GM12878 (cell line): ENCODE data around the gene LTBP2. TPM values are rescaled to one million over a fixed set of nuclear protein-coding genes. Genes with fewer than 3 reads are reported as not detected.

Experiments used
- ATAC-seq: fragments of 200-7000 bp; cut with Tn5 transposase; 3 replicates; pipeline ENCODE4 v1.9.1; 2020; ENCODE audit warnings: mild to moderate bottlenecking, moderate library complexity
- BruUV-seq: library from RNA; stranded (reverse); fragments of 400-500 nt; replicated peaks from 2 replicates; lab custom pipeline; 2021; lab: Mats Ljungman, UMichigan
- CTCF ChIA-PET: fragments of 300-600 bp; sonication (Branson Sonifier 250); formaldehyde crosslinking; extraction: SDS; loops from one replicate; lab custom pipeline; 2021; ENCODE audit warnings: inconsistent platforms; lab: Yijun Ruan, JAX
- POLR2A ChIA-PET: fragments of 350-600 bp; formaldehyde crosslinking; extraction: SDS; loops from one replicate; lab custom pipeline; 2021; ENCODE audit warnings: inconsistent platforms; lab: Charles Lee
- RAD21 ChIA-PET: fragments of 300-600 bp; sonication (Branson Sonifier 250); formaldehyde crosslinking; loops from one replicate; lab custom pipeline; 2023; ENCODE audit warnings: antibody characterized with exemption; ENCODE audit not compliant: unreplicated experiment; lab: Charles Lee
- SMC1A ChIA-PET: fragments of 300-600 bp; sonication (Branson Sonifier 250); formaldehyde crosslinking; loops from one replicate; lab custom pipeline; 2023; ENCODE audit not compliant: unreplicated experiment, uncharacterized antibody; lab: Charles Lee
- DNase-seq: peaks from one replicate; pipeline ENCODE4 v3.0.0-alpha.2; 2011; ENCODE audit warnings: low read depth, low spot score
- FAIRE-seq: peaks from 3 replicates; lab custom pipeline; 2011; peaks lifted over from hg19 to GRCh38; lab: Jason Lieb, UNC
- H2AFZ ChIP-seq: 2 replicates; pipeline ENCODE4 v1.6.0; 2011; ENCODE audit warnings: low read depth, low read length, control low read depth; ENCODE audit not compliant: control insufficient read depth
- H3K27ac ChIP-seq: 2 replicates; pipeline ENCODE4 v1.5.1; 2011; ENCODE audit warnings: control low read depth; ENCODE audit not compliant: control insufficient read depth, insufficient read depth
- H3K27me3 ChIP-seq, 2 experiments: replicated peaks in 1 of 2; 2 replicates each; pipeline versions ENCODE4 v1.6.0 to v1.6.1; 2011; ENCODE audit warnings: low read length in 1 of 2; ENCODE audit not compliant: control insufficient read depth in 2 of 2, insufficient read depth in 2 of 2
- H3K36me3 ChIP-seq, 2 experiments: 2 replicates each; pipeline ENCODE4 v1.5.1; 2011; ENCODE audit warnings: low read length in 1 of 2; ENCODE audit not compliant: control insufficient read depth in 2 of 2, insufficient read depth in 2 of 2
- H3K4me1 ChIP-seq: 2 replicates; pipeline ENCODE4 v1.6.1; 2011; ENCODE audit warnings: mild to moderate bottlenecking, low read length, moderate library complexity, mixed read lengths; ENCODE audit not compliant: control insufficient read depth, insufficient read depth
- H3K4me2 ChIP-seq: 2 replicates; pipeline ENCODE4 v1.6.0; 2011; ENCODE audit warnings: control low read depth; ENCODE audit not compliant: control insufficient read depth, insufficient read depth
- H3K4me3 ChIP-seq: fragments of 200-600 bp; sonication (generic); 2 replicates; pipeline ENCODE4 v1.5.1; 2016
- H3K79me2 ChIP-seq: 2 replicates; pipeline ENCODE4 v1.6.0; 2011; ENCODE audit warnings: low read length; ENCODE audit not compliant: control insufficient read depth, insufficient read depth
- H3K9ac ChIP-seq: 2 replicates; pipeline ENCODE4 v1.8.0; 2011; ENCODE audit warnings: low read length, control low read depth, mixed read lengths; ENCODE audit not compliant: control insufficient read depth, insufficient read depth
- H3K9me3 ChIP-seq: replicated peaks from 3 replicates; pipeline ENCODE4 v1.5.1; 2011; ENCODE audit warnings: mild to moderate bottlenecking, low read length; ENCODE audit not compliant: control insufficient read depth, insufficient read depth
- H4K20me1 ChIP-seq: 2 replicates; pipeline ENCODE4 v1.6.0; 2011; ENCODE audit not compliant: control insufficient read depth, insufficient read depth
- BCL3 ChIP-seq: IDR thresholded peaks from 2 replicates; pipeline ENCODE4 v1.6.1; 2011; ENCODE audit warnings: borderline replicate concordance, low read depth, mild to moderate bottlenecking, moderate library complexity, low read length; ENCODE audit not compliant: insufficient read depth, poor library complexity, severe bottlenecking
- MXI1 ChIP-seq: fragments of 150-350 bp; IDR thresholded peaks from 2 replicates; pipeline ENCODE4 v1.6.1; 2011; ENCODE audit warnings: low read depth, mild to moderate bottlenecking, inconsistent platforms, low read length, improper control_type of control experiment
- RAD51 ChIP-seq: fragments of 450-650 bp; IDR thresholded peaks from 2 replicates; pipeline ENCODE4 v1.6.1; 2016; ENCODE audit warnings: moderate library complexity, mild to moderate bottlenecking, inconsistent platforms
- RUNX3 ChIP-seq: IDR thresholded peaks from 2 replicates; pipeline ENCODE4 v1.6.1; 2012; ENCODE audit warnings: low read length, inconsistent platforms
- WGBS: methylation state at CpG from one replicate; pipeline ENCODE4 v1.1.6; 2016; ENCODE audit warnings: low lambda C conversion rate; ENCODE audit not compliant: insufficient replicate concordance, insufficient coverage; ENCODE audit errors: missing lambda C conversion rate; 5-methylcytosine and 5-hydroxymethylcytosine counted together
- in situ Hi-C: fragments of 300-500 bp; cut with MboI; formaldehyde crosslinking; loops from 9 replicates; pipeline ENCODE4 v1.14.3; 2018; ENCODE audit warnings: mixed read lengths
- intact Hi-C: fragments of 100-400 bp; cut with micrococcal nuclease; formaldehyde crosslinking; loops from one replicate; pipeline ENCODE4 v1.14.2; 2022; ENCODE audit not compliant: unreplicated experiment
- polyA plus RNA-seq, 11 experiments: library from polyadenylated mRNA; depleted of rRNA in 4 of 11; unstranded in 6 of 11; stranded (reverse) in 5 of 11; fragments of >200 nt; fragmentation: Nextera tagmentation in 4 of 11; fragmentation: Illumina TruSeq in 1 of 11; extraction: Ambion mirVana in 4 of 11; extraction: Trizol in 1 of 11; gene quantifications; 1 replicate in 1 of 11; 2 replicates in 10 of 11; pipeline versions ENCODE4 v1.2.1 to v1.2.3, GENCODE V29; 2011 to 2016; ENCODE audit warnings: inconsistent platforms in 2 of 11, missing spikeins in 2 of 11, low read depth in 1 of 11
- total RNA-seq, 4 experiments: library from RNA; depleted of rRNA in 3 of 4; stranded (reverse); fragments of >200 nt in 3 of 4; fragmentation: Illumina TruSeq in 1 of 4; extraction: Trizol in 1 of 4; gene quantifications; 2 replicates each; pipeline versions ENCODE4 v1.2.1 to v1.2.3, GENCODE V29; 2013 to 2021
- TF ChIP-seq, protein P1 (sequence below): IDR thresholded peaks from 2 replicates; pipeline ENCODE4 v1.6.1; 2012; ENCODE audit warnings: low read length, inconsistent platforms

The LTBP2 gene
- total and polyA plus RNA-seq, 10 of the 15 experiments (the other 5 are each of a cell fraction or from before 2014, with no cell fraction given): 0.03 to 0.23 (median 0.06) TPM; not detected in 1

DNA sequence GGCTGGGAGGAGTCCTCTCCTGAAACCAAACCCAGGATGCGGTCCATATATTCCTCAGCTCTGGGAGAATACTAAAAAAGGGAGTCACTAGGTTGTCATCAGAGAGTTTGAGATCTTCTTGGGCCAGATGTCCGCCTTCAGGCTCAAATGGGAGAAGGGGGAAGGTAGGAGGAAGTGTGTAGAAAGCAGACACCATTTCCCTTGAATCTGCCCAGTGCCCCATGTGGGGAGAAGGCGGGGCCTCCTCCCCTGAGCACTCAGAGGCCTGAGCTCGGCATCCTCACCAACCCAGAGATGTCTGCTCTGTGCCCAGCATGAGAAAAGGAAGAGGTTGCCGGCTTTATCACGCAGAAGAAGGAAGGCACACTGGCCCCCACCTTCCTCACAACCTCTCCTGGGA is 37.3 kb downstream of the LTBP2 start (continued):
- no peak for TF ChIP-seq RAD51
- no peak for TF ChIP-seq MXI1
- TF ChIP-seq, protein P1, sequence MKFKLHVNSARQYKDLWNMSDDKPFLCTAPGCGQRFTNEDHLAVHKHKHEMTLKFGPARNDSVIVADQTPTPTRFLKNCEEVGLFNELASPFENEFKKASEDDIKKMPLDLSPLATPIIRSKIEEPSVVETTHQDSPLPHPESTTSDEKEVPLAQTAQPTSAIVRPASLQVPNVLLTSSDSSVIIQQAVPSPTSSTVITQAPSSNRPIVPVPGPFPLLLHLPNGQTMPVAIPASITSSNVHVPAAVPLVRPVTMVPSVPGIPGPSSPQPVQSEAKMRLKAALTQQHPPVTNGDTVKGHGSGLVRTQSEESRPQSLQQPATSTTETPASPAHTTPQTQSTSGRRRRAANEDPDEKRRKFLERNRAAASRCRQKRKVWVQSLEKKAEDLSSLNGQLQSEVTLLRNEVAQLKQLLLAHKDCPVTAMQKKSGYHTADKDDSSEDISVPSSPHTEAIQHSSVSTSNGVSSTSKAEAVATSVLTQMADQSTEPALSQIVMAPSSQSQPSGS: no peak
- TF ChIP-seq BCL3: no peak

GRCh38 chr14:74574090-74574433 is 38.0 kb downstream of the LTBP2 start:
- H3K79me2 ChIP-seq: no peaks in the 10 kb centered on the region
- TF ChIP-seq RUNX3 (peak; percentile 28; the same call in 1 of the 2 replicates), BCL3 (no peak)
- ChIA-PET CTCF (interaction anchor here (0.8 to 1.0 kb wide), 3 partner anchors 17 to 630 kb away, joined by 3 read pairs; no protein-coding TSS in a partner anchor), RAD21 (interaction anchor here (2.0 kb wide), 1 partner anchor 35 kb away, joined by 7 read pairs; no protein-coding TSS in a partner anchor), POLR2A (interaction anchor here (0.6 kb wide), 1 partner anchor 608 kb away, joined by 3 read pairs; no protein-coding TSS in a partner anchor), SMC1A (no interaction called here)
- H3K9me3 ChIP-seq: no peaks in the 10 kb centered on the region
- no peaks in the 10 kb centered on the region for H3K4me1 ChIP-seq
- in situ Hi-C loops: no loop called here
- no peak overlapping the region for H3K27ac ChIP-seq
- FAIRE-seq (no peak), ATAC-seq (no peak; the same call in 2 of the 3 replicates), DNase-seq (no peak)
- H2AFZ ChIP-seq: no peak overlapping the region
- no peak overlapping the region for H3K4me3 ChIP-seq
- no TSS peak for BruUV-seq
- no peaks in the 10 kb centered on the region for H3K36me3 ChIP-seq
- H4K20me1 ChIP-seq: no peaks in the 10 kb centered on the region
- WGBS: 36% methylated on average over 4 of the region's 4 CpGs
- H3K9ac ChIP-seq: no peak overlapping the region
- intact Hi-C loops: no loop called here
- H3K4me2 ChIP-seq: no peak overlapping the region
- H3K27me3 ChIP-seq: no peaks in the 10 kb centered on the region; a peak in 1 of 4 replicates
